Esophagus muscularis mucosa (tissue), 3 donors: ENCODE results near the gene PARP12.

Source experiments
- CTCF ChIP-seq, 3 experiments: fragments of 200-600 bp in 2 of 3; fragments of 450-650 bp in 1 of 3; sonication (generic) in 2 of 3; IDR thresholded peaks; one replicate each; pipeline ENCODE4 v1.5.1; 2017 to 2019; ENCODE audit warnings: antibody characterized with exemption in 3 of 3, mild to moderate bottlenecking in 2 of 3, moderate library complexity in 1 of 3
- POLR2A ChIP-seq: fragments of 450-650 bp; IDR thresholded peaks from one replicate; pipeline ENCODE4 v1.6.1; 2017; ENCODE audit warnings: antibody characterized with exemption, moderate library complexity, mild to moderate bottlenecking, low read depth

- TF ChIP-seq CTCF (IDR thresholded peaks at IDR 0.05) (no peak), POLR2A (no peak)
Measured at GRCh38 chr7:140024585-140024984, 38.2 kb downstream of the PARP12 start.
